Panc1 (cell line): Measurements from ENCODE around the gene RAI1. TPM values are rescaled to one million over a fixed set of nuclear protein-coding genes. Genes with fewer than 3 reads are reported as not detected.

Source experiments
- ATAC-seq: fragments of 200-7000 bp; cut with Tn5 transposase; 2 replicates; pipeline ENCODE4 v1.9.1; 2020; ENCODE audit warnings: mild to moderate bottlenecking, moderate library complexity
- BruUV-seq: library from RNA; stranded (reverse); fragments of 400-500 nt; replicated peaks from 2 replicates; lab custom pipeline; 2021; lab: Mats Ljungman, UMichigan
- CTCF ChIA-PET: fragments of 300-600 bp; sonication (Branson Sonifier 250); formaldehyde crosslinking; loops from one replicate; lab custom pipeline; 2022; ENCODE audit warnings: antibody characterized with exemption; lab: Charles Lee
- POLR2A ChIA-PET: fragments of 300-600 bp; sonication (Branson Sonifier 250); formaldehyde crosslinking; loops from one replicate; lab custom pipeline; 2022; ENCODE audit warnings: antibody characterized with exemption; lab: Charles Lee
- DNase-seq: peaks from one replicate; pipeline ENCODE4 v3.0.0-alpha.2; 2010; ENCODE audit warnings: low read depth, low spot score
- H3K27ac ChIP-seq: 2 replicates; pipeline ENCODE4 v1.5.1; 2011; ENCODE audit warnings: mild to moderate bottlenecking, low read length, inconsistent platforms
- H3K27me3 ChIP-seq: fragments of 200-500 bp; sonication (Bioruptor generic); 2 replicates; pipeline ENCODE4 v1.6.0; 2014; ENCODE audit warnings: low read length, inconsistent platforms; ENCODE audit not compliant: control insufficient read depth, insufficient read depth
- H3K36me3 ChIP-seq: fragments of 200-500 bp; sonication (Bioruptor generic); 2 replicates; pipeline ENCODE4 v1.5.1; 2014; ENCODE audit warnings: inconsistent platforms, mild to moderate bottlenecking, low read length, moderate library complexity; ENCODE audit not compliant: control insufficient read depth, insufficient read depth
- H3K4me1 ChIP-seq: 2 replicates; pipeline ENCODE4 v1.5.1; 2011; ENCODE audit warnings: inconsistent platforms, mild to moderate bottlenecking, low read length, moderate library complexity; ENCODE audit not compliant: control insufficient read depth, insufficient read depth
- H3K4me3 ChIP-seq, 2 experiments: 2 replicates each; pipeline ENCODE4 v1.5.1; 2011 to 2012; ENCODE audit warnings: low read depth in 2 of 2, low read length in 2 of 2, mild to moderate bottlenecking in 2 of 2, inconsistent platforms in 1 of 2, moderate library complexity in 1 of 2
- H3K9me3 ChIP-seq: fragments of 200-500 bp; sonication (Bioruptor generic); 2 replicates; pipeline ENCODE4 v1.5.1; 2014; ENCODE audit warnings: low read depth, mild to moderate bottlenecking, inconsistent platforms, low read length, moderate library complexity; ENCODE audit not compliant: control insufficient read depth, insufficient read depth
- CTCF ChIP-seq: fragments of 450-650 bp; IDR thresholded peaks from 2 replicates; pipeline ENCODE4 v1.5.1; 2017; ENCODE audit warnings: mild to moderate bottlenecking
- POLR2AphosphoS5 ChIP-seq: IDR thresholded peaks from 2 replicates; pipeline ENCODE4 v1.6.1; 2012; ENCODE audit warnings: mild to moderate bottlenecking, low read depth, low read length, moderate library complexity
- SIN3A ChIP-seq: IDR thresholded peaks from 2 replicates; pipeline ENCODE4 v1.6.1; 2012; ENCODE audit warnings: low read depth, mild to moderate bottlenecking, low read length, moderate library complexity, borderline replicate concordance; ENCODE audit not compliant: insufficient read depth
- TCF7L2 ChIP-seq: IDR thresholded peaks from 2 replicates; pipeline ENCODE4 v1.6.1; 2011; ENCODE audit warnings: mild to moderate bottlenecking, low read depth, low read length, inconsistent platforms
- in situ Hi-C: cut with HindIII; loops from 2 replicates; pipeline ENCODE4 v1.10.0; 2016; ENCODE audit warnings: low sequenced_read_pairs, low pct_unique_long_range_greater_than_20kb
- intact Hi-C: fragments of 100-400 bp; cut with micrococcal nuclease; formaldehyde crosslinking; loops from one replicate; pipeline ENCODE4 v1.10.0; 2022; ENCODE audit not compliant: unreplicated experiment
- total RNA-seq: library from RNA; stranded (reverse); gene quantifications from one replicate; pipeline ENCODE4 v1.2.1, GENCODE V29; 2021; ENCODE audit not compliant: unreplicated experiment
- TF ChIP-seq, protein P1 (sequence below), 2 experiments: IDR thresholded peaks; 2 replicates each; pipeline ENCODE4 v1.6.1; 2011 to 2012; ENCODE audit warnings: low read depth in 2 of 2, control low read depth in 1 of 2, low read length in 1 of 2, mild to moderate bottlenecking in 1 of 2, moderate library complexity in 1 of 2; ENCODE audit not compliant: insufficient read depth in 1 of 2

The RAI1 gene
- total RNA-seq, 1 experiment from 2014 or later, result 51.0 TPM

GRCh38 chr17:17783116-17783824, 102.0 kb downstream of the RAI1 start:
- in situ Hi-C loops, result no loop called here
- Histone ChIP-seq H3K9me3 (no peaks in the 10 kb centered on the region), H3K36me3 (no peaks in the 10 kb centered on the region), H3K27me3 (no peaks in the 10 kb centered on the region), H3K27ac (peak overlapping the region; percentile 59), H3K4me1 (peaks cover 64% of the 10 kb centered on the region), H3K4me3 (peak overlapping the region; percentile 41 to 57)
- BruUV-seq, result no TSS peak
- ATAC-seq (peak; percentile 44), DNase-seq (no peak)
- ChIA-PET POLR2A (no interaction called here), CTCF (interaction anchor here (0.7 kb wide), 1 partner anchor 24 kb away, joined by 3 read pairs; no protein-coding TSS in a partner anchor)
- intact Hi-C loops, result loop anchor here (10.0 kb wide), 1 partner anchor 98 kb away; the partner anchor contains the start of gene RAI1
- TF ChIP-seq, protein P1, sequence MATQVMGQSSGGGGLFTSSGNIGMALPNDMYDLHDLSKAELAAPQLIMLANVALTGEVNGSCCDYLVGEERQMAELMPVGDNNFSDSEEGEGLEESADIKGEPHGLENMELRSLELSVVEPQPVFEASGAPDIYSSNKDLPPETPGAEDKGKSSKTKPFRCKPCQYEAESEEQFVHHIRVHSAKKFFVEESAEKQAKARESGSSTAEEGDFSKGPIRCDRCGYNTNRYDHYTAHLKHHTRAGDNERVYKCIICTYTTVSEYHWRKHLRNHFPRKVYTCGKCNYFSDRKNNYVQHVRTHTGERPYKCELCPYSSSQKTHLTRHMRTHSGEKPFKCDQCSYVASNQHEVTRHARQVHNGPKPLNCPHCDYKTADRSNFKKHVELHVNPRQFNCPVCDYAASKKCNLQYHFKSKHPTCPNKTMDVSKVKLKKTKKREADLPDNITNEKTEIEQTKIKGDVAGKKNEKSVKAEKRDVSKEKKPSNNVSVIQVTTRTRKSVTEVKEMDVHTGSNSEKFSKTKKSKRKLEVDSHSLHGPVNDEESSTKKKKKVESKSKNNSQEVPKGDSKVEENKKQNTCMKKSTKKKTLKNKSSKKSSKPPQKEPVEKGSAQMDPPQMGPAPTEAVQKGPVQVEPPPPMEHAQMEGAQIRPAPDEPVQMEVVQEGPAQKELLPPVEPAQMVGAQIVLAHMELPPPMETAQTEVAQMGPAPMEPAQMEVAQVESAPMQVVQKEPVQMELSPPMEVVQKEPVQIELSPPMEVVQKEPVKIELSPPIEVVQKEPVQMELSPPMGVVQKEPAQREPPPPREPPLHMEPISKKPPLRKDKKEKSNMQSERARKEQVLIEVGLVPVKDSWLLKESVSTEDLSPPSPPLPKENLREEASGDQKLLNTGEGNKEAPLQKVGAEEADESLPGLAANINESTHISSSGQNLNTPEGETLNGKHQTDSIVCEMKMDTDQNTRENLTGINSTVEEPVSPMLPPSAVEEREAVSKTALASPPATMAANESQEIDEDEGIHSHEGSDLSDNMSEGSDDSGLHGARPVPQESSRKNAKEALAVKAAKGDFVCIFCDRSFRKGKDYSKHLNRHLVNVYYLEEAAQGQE (IDR thresholded peaks at IDR 0.05; ENCODE audit: insufficient read depth in 1 of 2, low read depth in 2 of 2, low read length in 1 of 2), result no peak
- TF ChIP-seq TCF7L2, result peak; percentile 75
- peak; percentile 70; the same call in 1 of the 2 replicates for TF ChIP-seq CTCF

- DNase-seq (no peak), ATAC-seq (no peak)
- in situ Hi-C loops, result no loop called here
- Histone ChIP-seq H3K4me3 (peak overlapping the region; percentile 41 to 57), H3K4me1 (peaks cover 63% of the 10 kb centered on the region), H3K36me3 (no peaks in the 10 kb centered on the region), H3K27ac (peak overlapping the region; percentile 59), H3K27me3 (no peaks in the 10 kb centered on the region), H3K9me3 (no peaks in the 10 kb centered on the region)
- ChIA-PET CTCF (interaction anchor here (0.7 kb wide), 1 partner anchor 28 kb away, joined by 3 read pairs; no protein-coding TSS in a partner anchor), POLR2A (no interaction called here)
- BruUV-seq, result no TSS peak
- intact Hi-C loops, result loop anchor here (10.0 kb wide), 1 partner anchor 99 kb away; the partner anchor contains the start of gene RAI1
- TF ChIP-seq TCF7L2, result no peak
- no peak for TF ChIP-seq SIN3A
- TF ChIP-seq, protein P1 (IDR thresholded peaks at IDR 0.05; ENCODE audit: insufficient read depth in 1 of 2, low read depth in 2 of 2, low read length in 1 of 2), result no peak
- no peak for TF ChIP-seq POLR2AphosphoS5
- TF ChIP-seq CTCF, result no peak
Measured at GRCh38 chr17:17783825-17784656, 102.8 kb downstream of the RAI1 start.
